Endothelial cell (in vitro differentiated cells): Measurements from ENCODE around the gene ASB2. TPM values are rescaled to one million over a fixed set of nuclear protein-coding genes. Genes with fewer than 3 reads are reported as not detected.

ENCODE experiments used
- DNase-seq: peaks from one replicate; pipeline ENCODE4 v3.0.0; 2021; ENCODE audit warnings: low spot score
- H3K27ac Mint-ChIP-seq: one replicate; pipeline ENCODE4 v1.8.0; 2021; ENCODE audit warnings: mixed read lengths, inconsistent platforms; ENCODE audit not compliant: unreplicated experiment
- H3K27me3 Mint-ChIP-seq: one replicate; pipeline ENCODE4 v1.8.0; 2021; ENCODE audit warnings: mild to moderate bottlenecking, moderate library complexity, mixed read lengths, inconsistent platforms; ENCODE audit not compliant: unreplicated experiment
- H3K36me3 Mint-ChIP-seq: one replicate; pipeline ENCODE4 v1.8.0; 2021; ENCODE audit warnings: mild to moderate bottlenecking, low read depth, mixed read lengths, inconsistent platforms; ENCODE audit not compliant: unreplicated experiment
- H3K4me1 Mint-ChIP-seq: one replicate; pipeline ENCODE4 v1.8.0; 2021; ENCODE audit warnings: mild to moderate bottlenecking, mixed read lengths, inconsistent platforms; ENCODE audit not compliant: unreplicated experiment
- H3K4me3 Mint-ChIP-seq: one replicate; pipeline ENCODE4 v1.8.0; 2021; ENCODE audit warnings: mild to moderate bottlenecking, mixed read lengths, inconsistent platforms; ENCODE audit not compliant: unreplicated experiment
- H3K9me3 Mint-ChIP-seq: one replicate; pipeline ENCODE4 v1.8.0; 2021; ENCODE audit warnings: mixed read lengths, inconsistent platforms; ENCODE audit not compliant: unreplicated experiment
- total RNA-seq: library from RNA; stranded (reverse); fragmentation: NEBNext Ultra II Directional; extraction: Animal tissue kit (Norgen Biotek cat#: 25700); gene quantifications from one replicate; pipeline ENCODE4 v1.2.1, GENCODE V29; 2021; ENCODE audit not compliant: unreplicated experiment
- TF ChIP-seq, protein P1 (sequence below): fragments of 200-600 bp; sonication (generic); IDR thresholded peaks from one replicate; pipeline ENCODE4 v1.5.0; 2021; ENCODE audit warnings: antibody characterized with exemption; ENCODE audit not compliant: unreplicated experiment

The ASB2 gene
- total RNA-seq, 1 donor from 2014 or later = not detected

DNA sequence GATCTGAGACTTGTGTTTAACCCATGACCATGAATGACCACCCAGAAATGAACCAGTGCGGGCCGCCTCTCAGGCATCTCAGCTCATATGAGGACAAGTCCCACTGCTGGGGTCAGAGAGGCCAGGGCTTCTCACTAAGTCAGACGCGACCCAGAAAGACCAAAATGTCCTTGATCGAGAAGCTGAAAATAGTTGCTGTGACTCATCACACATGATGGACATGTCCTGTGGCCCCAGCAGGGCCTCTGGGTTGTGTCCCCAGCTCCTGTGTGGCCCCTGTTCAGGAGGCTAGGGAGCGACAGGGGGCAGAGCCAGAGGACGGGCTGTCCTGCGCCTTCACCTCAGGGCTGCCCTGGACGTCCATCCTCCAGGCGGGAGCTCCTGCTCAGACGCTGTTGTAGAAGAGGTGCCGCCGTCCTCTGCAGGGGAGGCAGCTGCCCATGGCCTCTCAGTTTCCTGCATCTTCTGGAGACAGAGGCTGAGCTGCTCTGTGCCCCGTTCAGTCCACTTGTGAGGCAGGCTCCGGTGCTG is 78.2 kb downstream of the ASB2 start:
- TF ChIP-seq, protein P1, sequence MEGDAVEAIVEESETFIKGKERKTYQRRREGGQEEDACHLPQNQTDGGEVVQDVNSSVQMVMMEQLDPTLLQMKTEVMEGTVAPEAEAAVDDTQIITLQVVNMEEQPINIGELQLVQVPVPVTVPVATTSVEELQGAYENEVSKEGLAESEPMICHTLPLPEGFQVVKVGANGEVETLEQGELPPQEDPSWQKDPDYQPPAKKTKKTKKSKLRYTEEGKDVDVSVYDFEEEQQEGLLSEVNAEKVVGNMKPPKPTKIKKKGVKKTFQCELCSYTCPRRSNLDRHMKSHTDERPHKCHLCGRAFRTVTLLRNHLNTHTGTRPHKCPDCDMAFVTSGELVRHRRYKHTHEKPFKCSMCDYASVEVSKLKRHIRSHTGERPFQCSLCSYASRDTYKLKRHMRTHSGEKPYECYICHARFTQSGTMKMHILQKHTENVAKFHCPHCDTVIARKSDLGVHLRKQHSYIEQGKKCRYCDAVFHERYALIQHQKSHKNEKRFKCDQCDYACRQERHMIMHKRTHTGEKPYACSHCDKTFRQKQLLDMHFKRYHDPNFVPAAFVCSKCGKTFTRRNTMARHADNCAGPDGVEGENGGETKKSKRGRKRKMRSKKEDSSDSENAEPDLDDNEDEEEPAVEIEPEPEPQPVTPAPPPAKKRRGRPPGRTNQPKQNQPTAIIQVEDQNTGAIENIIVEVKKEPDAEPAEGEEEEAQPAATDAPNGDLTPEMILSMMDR = no peak
- Mint-ChIP-seq H3K9me3 (no peaks in the 10 kb centered on the region), H3K27ac (no peak overlapping the region), H3K4me1 (no peaks in the 10 kb centered on the region), H3K27me3 (no peaks in the 10 kb centered on the region), H3K4me3 (no peak overlapping the region), H3K36me3 (no peaks in the 10 kb centered on the region)
- no peak for DNase-seq

DNA sequence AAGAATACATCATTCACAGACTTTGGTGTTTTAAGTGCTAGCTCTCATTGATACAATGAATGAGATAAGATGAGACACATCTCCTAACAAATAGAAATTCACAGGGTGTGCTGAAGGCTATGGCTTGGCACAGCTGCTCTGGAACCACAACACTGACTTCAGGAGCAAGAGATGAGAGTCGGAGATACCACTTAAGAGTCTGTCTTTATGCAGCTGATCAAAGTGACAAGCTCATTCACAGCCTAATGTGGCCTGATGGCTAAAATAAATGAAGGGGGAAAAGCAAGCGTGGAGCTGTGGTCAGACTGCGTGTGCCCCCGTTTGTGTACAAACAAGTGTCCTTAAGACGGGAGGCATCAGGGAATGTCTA is 78.9 kb downstream of the ASB2 start:
- TF ChIP-seq, protein P1 = no peak
- Mint-ChIP-seq H3K36me3 (no peaks in the 10 kb centered on the region), H3K27me3 (no peaks in the 10 kb centered on the region), H3K4me3 (no peak overlapping the region), H3K27ac (no peak overlapping the region), H3K4me1 (no peaks in the 10 kb centered on the region), H3K9me3 (no peaks in the 10 kb centered on the region)
- no peak for DNase-seq

DNA sequence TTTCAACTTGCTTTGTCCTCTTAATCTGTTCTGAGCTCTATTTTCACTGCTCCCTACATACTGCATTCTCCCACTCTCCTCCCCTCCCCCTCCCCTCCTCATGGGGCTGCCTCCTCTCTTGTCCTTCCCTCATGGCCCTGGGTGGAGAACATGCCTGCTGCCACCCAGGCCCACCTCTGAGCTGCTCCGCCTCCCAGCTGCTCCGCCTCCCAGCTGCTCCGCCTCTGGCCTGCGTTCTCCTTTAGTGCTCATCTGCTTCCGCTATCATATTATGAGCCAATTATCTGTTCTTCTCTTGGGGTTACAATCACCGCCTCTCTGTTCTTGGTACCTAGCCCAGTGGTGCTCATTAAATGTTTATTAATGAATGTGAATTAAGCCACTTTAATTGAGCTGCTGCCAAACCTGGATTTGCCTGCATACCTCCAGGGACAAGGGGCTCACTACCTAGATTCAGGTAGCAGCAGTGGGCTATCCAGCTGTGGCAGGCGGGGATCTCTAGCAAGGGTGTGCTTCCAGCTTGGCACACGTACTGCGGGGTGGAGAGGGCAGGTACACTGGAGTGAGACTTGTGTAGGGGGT is 81.3 kb downstream of the ASB2 start:
- Mint-ChIP-seq H3K9me3 (no peaks in the 10 kb centered on the region), H3K27me3 (no peaks in the 10 kb centered on the region), H3K4me3 (no peak overlapping the region), H3K4me1 (no peaks in the 10 kb centered on the region), H3K36me3 (no peaks in the 10 kb centered on the region), H3K27ac (no peak overlapping the region)
- no peak for DNase-seq
- TF ChIP-seq, protein P1 = no peak

DNA sequence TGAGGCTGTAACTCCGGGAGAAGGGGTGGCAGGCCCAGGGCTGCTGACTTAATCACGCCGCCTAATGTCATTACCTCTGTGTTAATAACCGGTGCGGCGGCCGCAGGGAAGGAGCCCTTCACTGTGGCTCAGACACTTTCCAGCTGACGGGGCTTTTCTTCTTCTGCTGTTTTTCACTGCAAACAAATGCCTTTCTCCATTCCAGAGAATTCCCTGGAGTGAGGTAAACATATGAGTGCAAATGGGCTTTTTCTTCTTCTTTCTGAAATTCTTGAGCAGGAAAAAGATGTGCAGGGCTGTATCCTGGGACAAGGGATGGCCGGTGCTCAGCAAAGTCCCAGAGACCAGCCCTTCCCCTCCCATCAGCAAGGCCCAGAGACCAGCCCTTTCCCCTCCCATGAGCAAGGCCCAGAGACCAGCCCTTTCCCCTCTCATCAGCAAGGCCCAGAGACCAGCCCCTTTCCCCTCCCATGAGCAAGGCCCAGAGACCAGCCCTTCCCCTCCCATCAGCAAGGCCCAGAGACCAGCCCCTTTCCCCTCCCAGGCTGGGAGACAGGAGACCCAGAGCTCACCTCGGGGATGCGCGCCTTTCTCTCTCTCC is 82.6 kb downstream of the ASB2 start:
- no peaks in the 10 kb centered on the region for H3K9me3 Mint-ChIP-seq
- DNase-seq = no peak
- H3K4me3 Mint-ChIP-seq = no peak overlapping the region
- no peak overlapping the region for H3K27ac Mint-ChIP-seq
- no peaks in the 10 kb centered on the region for H3K36me3 Mint-ChIP-seq
- TF ChIP-seq, protein P1 = no peak
- H3K27me3 Mint-ChIP-seq = no peaks in the 10 kb centered on the region
- no peaks in the 10 kb centered on the region for H3K4me1 Mint-ChIP-seq

DNA sequence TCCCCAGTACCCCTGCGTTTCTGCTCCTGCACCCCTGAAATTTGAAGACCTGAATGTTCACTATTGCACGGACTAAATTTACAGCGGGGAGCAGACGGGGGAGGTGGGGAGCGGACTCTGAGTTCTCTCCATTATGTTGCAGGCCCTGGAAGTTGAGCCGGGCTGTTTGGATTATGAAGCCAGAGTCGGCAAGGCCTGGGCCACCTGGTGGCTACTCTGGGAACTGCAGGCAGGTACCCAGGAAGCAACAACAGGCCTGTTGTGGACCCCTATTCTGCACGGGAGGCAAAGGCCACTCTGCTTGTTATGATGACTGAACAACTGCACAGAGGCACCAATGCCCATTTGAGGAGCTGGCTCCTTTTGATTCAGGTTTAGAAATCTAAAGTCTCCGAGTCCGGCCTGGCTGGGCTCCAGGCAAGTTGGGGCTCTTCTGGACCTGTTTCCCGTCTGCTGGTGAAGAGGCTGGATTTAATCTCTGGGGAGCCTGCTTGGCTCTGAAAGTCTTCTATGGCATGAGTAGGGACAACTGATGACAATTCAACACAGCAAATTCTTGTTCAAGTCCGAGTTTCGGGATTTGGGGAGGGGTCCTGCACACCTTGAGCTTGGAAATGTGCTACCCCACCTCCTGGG is 83.3 kb downstream of the ASB2 start:
- TF ChIP-seq, protein P1 = peak; percentile 99
- H3K4me1 Mint-ChIP-seq = no peaks in the 10 kb centered on the region
- H3K27ac Mint-ChIP-seq = no peak overlapping the region
- H3K4me3 Mint-ChIP-seq = no peak overlapping the region
- no peaks in the 10 kb centered on the region for H3K36me3 Mint-ChIP-seq
- peak; percentile 84 for DNase-seq
- H3K9me3 Mint-ChIP-seq = no peaks in the 10 kb centered on the region
- H3K27me3 Mint-ChIP-seq = peaks cover 2% of the 10 kb centered on the region
